Eye (tissue), 1 donor: ENCODE data around the gene HPN.

Experiments used
- DNase-seq: peaks from one replicate; pipeline ENCODE4 v3.0.0-alpha.2; 2015

Gene HPN

DNA sequence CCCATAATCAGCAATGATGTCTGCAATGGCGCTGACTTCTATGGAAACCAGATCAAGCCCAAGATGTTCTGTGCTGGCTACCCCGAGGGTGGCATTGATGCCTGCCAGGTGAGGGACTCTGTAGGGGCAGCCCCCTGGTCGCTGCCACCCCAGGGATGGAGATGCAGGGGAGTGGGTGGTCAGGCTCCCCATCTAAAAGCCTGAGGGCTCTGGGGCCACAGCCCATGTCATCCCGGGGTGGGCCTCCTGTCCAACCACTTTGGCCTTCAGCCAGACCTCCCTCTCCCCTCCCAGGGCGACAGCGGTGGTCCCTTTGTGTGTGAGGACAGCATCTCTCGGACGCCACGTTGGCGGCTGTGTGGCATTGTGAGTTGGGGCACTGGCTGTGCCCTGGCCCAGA lies 24.1 kb downstream of the HPN start:
- DNase-seq = no peak

DNA sequence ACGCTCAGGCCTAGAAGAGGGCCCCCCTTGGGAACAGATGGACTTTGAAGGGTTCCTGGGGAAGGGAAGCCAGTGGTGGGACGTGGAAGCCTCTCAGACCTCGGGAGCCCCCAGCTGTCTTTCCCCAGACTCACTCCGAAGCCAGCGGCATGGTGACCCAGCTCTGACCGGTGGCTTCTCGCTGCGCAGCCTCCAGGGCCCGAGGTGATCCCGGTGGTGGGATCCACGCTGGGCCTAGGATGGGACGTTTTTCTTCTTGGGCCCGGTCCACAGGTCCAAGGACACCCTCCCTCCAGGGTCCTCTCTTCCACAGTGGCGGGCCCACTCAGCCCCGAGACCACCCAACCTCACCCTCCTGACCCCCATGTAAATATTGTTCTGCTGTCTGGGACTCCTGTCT lies 24.6 kb downstream of the HPN start:
- DNase-seq = no peak

DNA sequence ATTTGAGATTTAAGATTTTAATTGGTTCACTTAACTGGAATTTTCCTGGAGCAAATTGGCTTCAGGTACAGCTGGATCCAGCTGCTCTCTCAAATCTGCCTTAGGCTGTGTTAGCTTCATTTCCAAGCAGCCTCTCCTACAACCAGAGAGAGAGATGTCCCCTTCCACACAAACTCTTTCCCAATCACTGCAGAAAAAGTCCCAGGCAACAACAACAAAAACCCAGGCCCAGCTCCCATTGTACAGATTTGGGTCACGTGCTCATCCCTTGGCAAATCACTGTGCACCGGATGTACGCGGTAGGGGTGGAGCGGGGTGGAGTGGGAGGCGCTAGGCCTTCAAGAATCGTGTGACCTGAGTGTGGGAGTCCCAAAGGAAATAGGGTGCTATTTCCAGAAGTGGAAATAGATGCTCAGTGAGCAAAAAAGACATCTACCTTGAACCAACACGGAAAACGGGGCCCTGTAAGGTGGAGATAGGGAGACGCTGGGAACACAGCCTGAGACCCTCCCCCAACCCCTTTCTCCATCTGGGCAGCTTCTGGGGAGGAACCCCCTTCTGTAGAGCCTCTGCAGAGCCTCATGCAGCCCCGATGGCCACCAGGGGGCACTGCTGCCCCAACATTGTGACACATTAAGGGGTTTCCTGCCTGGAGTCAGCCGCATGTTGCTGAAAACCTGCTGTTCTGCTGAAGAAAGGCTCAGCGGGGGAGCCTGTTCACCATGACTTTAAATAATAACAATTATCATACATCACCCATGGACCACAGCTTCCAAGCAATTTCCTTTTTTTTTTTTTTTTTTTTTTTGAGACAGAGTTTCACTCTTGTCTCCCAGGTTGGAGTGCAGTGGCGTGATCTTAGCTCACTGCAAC lies 25.4 kb downstream of the HPN start:
- DNase-seq = peak; percentile 94

DNA sequence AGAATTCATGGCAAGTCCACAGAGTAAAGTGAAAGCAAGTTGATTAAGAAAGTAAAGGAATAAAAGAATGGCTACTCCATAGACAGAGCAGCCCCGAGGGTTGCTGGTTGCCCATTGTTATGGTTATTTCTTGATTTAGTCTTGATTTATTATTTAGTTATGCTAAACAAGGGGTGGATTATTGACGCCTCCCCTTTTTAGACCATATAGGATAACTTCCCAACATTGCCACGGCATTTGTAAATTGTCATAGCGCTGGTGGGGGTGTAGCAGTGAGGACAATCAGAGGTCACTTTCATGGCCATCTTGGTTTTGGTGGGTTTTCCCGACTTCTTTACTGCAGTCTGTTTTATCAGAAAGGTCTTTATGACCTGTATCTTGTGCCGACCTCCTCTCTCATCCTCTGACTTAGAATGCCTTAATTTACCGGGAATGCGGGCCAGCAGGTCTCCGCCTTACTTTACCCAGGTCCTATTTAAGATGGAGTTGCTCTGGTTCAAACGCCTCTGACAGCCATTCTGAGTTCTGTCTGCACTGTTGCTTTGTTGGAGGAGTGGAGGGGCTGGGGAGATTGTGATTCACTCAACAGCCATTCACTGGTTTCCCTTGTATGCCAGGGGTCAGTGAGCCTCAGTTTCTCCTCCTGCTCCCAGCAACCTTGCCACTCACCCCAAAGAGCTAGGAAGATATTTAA lies 27.6 kb downstream of the HPN start:
- no peak for DNase-seq

DNA sequence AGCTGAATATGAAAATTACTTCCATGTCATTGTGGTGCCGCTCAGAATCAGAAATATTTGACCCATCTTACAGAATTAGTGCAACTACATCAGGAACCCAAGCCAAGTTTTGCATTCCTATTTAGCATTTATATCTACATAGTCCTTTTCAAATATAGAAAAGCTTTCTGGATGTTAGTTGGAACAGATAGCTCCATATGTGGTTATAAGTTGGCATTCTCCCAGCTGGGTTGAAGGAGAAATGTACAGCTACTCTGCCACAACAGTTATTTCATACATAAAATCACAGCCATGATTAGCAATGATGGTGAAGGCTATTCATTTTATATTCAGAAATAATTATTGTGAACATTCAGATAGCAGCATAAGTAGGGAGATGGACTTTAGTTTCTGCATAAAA lies 28.2 kb downstream of the HPN start:
- DNase-seq = peak; percentile 36

DNA sequence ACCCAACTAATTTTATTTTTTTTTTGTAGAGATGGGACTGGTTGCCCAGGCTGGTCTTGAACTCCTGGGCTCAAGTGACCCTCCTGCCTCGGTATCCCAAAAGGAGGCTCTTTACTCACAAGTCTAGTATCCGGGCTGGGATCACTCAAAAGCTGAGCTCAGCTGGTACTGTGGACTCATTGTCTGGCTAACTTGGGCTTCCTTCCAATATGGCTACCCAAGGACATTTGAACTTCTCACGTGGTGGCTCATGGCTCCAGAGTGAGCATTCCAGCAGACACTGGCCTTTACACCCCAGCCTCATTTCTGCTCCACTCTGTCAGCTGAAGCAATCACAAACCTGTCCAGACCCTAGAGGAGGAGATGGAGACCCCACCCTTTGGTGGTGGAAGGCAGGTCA lies 28.9 kb downstream of the HPN start:
- DNase-seq = no peak

DNA sequence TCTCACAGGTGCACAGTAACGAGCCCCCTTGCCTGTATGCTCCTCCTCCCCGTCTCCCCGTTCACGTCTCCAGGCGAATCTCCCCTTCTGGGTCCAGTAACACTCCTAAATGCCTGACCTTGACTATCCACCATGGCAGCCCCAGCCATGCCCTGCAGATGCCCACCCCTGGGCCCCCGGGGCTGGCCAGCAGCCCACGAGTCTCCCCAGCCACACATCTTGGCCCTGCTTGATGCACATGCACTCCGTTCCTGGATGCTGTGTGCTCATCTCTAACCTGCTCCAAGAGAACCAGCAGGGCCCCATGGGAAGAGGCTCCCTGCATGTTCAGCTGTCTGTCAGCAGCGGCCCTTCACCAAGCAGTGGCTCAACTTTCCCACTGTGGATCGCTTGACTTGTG lies 32.0 kb downstream of the HPN start:
- no peak for DNase-seq

DNA sequence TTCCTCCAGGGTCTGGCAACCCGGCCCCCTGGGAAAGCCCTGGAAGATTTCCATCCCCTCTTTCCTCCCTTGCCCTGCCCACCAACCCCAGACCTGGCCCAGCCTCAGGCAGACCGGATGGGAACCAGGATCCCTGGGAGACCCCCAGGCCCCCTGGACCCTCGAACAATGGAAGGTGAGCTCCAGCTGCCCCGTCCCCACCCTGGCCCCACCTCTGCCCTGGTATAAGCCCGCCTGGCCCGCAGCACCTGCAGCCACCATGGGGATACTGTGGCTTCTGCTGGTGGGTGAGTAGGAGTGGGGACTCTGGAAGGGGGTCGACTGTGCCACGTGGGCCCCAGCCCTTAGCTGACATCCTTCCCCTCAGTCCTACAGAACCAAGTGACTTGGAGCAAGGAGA lies 32.4 kb downstream of the HPN start:
- no peak for DNase-seq

DNA sequence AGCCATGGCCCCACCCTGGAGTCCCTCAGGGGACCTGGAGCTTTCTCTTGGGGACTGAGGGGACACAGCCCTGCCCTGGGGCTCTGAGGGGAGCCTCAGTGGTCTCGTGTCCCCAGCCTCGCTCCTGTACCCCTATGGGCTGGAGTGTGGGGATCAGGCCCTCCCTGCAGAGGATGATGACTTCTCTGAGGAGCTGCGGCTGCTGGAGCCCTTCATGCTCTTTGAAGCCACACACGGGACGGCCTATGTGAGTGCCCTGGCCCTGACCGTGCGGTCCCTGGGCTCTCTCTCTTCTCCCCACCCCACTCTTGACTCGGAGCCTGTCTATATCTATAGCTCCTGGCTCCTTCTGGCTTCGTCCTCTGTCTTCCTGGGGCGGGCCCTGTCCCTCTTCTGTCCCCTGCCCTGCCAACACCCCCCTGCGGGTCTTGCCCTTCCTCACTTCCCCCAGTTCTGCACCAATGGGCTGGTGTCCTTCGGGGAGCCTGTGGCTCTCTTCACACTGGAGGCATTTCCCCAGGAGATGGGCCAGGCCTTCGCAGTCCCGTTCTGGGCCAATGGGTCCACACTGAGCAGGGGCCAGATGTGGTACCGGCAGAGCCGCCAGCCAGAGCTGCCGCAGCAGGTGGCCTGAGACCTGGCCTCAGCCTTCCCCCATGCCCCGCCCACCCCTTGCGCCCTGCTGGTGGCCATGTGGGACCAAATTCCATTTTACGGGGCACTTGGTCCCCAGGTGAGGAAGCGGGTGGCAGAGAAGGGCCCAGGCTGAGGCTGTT lies 33.1 kb downstream of the HPN start:
- no peak for DNase-seq

DNA sequence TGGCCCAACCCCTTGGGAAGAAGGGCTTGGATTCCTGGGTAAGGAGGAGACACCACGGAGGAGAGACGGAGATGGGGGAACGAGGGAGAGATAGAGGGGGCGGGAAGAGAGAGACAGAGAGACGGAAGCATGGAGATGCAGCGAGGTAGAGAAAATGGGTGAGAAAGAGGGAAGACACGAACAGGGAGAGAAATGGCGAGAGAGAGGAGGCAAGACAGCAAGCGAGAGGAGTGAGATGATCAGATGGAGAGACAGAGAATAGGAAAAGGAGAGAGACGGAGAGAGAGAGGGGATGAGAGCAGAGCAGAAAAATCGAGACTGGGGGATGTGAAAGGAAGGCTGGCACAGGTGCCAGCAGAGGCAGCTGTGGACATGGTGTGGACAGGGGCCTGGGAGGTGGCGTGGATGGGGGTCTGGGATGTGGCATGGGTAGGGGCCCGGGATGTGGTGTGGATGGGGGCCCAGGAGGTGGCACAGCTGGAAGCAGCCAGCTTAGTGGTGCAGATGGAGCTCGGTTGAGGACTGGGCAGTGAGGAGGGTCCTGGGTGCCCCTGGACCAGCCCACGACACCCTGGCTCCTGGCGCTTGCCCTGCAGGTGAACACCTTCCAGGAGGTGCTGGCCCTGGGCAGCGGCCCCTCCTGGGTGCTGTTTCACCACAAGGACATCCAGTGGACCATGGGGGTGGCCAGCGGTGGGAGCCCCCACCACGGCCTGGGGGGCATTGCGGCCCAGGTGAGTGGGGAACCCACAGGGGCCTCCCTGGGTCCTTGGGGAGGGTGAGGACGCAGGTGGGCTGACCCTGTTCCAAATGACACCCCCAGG lies 33.9 kb downstream of the HPN start:
- no peak for DNase-seq

DNA sequence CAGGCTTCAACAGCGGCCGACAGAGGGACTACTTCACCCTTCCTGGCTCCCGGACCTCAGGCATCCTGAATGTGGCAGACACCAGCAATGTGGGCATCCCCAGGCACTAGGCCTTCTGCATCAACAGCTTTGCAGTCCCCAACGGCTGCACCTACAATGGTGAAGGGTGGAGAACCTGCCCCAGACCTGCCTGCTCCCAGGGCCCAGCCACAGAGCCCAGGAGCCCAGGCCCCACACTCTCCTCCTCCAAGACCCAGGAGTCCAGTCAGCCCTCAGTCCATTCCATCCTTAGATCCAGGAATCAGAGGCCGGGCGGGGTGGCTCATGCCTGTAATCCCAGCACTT lies 34.5 kb downstream of the HPN start:
- no peak for DNase-seq

DNA sequence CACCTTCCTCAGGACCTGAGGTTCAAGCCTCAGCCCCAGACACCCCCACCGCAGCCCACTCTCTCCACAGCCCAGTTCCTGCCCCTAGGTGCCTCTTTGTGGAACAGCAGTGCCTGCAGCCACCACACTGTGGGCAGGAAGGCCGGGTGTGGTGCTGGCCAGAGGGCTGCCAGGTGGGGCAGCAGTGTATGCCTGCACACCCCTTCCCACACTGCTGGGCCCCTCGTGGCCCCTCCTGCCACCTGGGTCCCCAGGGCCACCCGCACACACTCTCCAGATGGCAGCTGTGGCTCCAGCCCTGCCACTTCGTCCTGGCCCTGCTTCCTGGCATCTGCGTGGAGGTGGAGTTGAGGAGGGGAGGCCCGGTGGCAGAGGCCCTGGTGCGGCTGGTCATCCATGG lies 35.1 kb downstream of the HPN start:
- DNase-seq = no peak

DNA sequence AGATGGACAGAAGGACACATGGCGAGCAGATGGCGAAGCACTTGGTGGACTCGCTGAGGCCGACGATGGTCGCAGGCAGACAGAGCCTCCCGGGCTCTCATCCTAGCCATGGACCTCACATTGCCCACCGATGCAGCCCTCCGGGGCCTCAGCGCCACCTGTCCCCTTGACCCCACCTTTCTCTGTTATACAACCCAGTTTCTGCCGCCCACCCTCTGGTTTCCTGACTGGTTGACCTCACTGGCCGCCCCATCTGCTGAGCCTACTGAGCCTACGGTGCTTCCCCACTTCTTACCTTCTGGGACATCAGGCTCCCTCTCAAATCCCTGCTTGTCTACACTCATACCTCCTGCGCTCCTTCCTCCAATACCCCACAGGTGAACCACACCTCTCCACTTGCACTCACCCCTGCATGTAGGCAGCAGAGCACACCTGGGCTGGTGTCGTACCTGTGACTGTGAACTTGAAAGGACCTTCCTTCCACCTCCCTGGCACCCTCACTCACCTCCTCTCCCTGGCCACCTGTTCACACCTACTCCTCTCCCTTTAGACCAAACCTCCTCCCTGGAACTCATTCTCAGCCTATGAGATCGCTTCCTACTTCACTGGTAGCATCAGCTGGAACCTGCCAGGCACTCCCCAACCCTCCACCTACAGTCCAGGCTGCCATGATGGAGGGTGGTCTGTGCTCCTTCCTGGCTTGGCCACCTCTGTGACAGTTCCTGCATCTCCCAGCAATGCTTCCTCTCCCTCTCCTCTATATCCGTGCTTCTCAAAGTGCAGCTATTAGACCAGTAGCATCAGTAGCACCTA lies 36.1 kb downstream of the HPN start:
- DNase-seq = no peak

DNA sequence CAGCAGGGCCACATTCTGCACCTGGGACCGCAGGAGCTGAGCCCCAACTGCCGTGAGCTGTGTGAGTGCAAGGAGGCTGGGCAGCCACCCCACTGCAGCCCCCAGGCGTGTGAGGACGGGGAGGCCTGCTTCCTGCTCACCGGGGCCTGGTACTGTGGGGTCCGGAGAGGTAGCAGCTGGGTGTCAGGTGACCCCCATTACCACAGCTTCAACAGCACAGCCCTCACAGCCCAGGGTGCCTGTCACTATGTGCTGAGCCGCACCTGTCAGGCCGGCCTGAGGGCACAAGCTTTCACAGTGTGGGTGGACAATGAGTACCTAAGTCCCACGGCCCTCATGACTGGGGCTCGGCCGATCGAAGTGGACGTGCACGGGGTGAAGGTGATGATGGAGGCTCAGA lies 38.3 kb downstream of the HPN start:
- DNase-seq = no peak

DNA sequence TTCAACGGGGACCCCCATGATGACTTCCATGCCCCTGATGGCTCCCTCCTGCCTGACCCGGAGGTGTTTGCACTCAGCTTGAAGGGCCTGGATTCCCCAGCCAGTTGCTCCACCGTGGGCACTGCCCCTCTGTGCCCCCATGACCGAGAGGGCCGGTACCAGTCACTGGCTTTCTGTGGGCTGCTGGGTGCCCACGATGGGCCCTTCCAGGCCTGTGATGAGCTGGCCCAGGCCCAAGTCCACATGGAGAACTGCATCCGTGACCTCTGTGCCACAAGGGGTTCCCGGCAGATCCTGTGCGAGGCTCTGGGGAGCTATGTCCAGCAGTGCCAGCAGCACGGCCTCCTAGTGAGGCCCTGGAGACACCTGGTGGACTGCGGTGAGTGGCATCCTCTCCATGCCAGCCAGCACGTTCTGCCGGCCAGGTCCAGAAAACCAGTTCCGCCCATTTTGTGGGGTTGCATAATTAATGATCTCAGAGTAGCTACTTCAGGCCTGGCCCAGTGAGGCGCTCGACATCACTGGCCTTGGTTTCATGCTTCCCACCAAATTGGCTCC lies 39.2 kb downstream of the HPN start:
- DNase-seq = no peak

DNA sequence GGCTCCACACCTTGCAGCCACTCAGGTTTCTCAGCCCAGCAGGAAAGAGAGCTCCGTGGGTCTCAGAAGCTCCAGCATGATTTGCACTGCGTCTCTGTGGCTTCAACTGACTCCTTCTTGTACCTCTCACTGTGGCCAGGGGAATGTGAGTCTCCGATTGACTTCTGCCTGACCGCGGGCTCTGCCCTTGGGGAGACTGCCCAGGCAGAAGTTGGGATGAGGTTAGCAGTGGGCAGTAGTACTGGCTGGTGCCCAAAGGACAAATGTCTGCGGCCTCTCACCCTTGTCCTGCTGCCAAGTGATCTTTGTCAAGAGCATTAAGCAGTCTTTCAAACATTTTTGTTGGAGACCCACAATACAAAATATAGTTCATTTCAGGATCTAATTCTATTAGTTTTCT lies 39.7 kb downstream of the HPN start:
- DNase-seq = no peak

DNA sequence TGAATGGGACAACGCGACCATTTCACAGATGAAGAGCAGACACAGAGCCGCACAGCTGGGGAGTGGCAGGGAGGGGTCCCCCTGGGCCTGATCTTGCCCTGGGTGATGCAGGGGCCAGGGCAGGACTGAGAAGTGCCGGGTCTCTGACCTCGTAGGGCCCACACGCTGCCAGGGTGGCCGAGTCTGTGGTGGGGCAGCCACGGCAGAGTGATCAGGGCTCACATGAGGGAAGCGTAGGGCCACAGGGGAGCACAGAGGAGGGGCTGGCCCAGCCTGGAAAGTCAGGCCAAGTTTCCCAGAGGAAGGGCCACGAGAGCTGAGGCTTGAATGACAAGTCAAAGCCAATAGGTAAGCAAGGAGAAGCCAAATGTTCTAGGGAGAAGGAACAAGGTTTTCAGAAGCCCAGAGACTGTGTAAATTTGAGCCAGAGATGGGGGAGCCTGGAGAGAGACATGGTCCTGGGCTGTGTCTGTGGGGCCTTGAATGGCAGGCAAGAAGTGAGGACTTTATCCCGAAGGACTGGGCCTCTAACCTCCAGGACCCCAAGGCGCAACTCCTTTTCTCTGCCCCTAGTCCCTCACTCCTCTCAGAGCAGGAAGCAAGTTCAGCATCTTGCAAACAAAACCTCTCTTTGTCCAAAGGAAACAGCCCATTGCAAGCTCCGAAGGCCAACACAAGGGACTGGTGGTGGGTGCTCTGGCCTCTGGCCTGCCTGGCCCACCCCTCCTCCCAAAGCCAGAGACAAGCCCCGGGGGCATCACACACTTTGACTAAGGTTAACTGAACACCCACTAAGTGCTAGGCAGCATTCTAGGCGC lies 42.4 kb downstream of the HPN start:
- no peak for DNase-seq

DNA sequence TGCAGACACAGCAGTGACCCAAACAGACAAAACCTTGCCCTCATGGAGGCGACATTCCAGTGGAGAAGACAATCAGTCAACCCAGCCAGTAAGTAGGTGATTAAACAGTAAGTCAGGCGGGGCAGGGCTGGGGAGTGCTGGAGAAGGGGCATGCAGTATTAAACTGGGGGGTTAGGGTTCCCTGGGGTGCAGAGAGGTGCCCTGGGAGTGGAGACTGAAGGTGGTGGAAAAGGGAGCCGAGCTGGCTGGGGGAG lies 42.9 kb downstream of the HPN start:
- DNase-seq = no peak

DNA sequence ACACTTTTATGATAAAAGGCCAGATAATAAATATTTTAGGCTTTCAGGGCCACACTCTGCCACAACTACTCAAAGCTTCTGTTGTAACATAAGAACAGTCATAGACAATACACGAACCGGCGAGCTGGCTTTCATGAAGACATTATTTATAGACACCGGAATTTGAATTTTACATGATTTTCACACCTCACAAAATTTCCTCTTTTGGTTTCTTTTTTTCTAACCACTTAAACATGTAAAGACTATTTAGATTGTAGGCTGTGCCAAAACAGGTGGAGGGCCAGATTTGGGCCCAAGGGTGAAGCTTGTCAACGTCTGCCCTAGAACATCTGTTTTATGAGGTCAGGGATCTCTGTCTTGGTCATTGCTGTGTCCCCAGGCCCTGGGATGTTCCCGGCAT lies 44.4 kb downstream of the HPN start:
- no peak for DNase-seq

DNA sequence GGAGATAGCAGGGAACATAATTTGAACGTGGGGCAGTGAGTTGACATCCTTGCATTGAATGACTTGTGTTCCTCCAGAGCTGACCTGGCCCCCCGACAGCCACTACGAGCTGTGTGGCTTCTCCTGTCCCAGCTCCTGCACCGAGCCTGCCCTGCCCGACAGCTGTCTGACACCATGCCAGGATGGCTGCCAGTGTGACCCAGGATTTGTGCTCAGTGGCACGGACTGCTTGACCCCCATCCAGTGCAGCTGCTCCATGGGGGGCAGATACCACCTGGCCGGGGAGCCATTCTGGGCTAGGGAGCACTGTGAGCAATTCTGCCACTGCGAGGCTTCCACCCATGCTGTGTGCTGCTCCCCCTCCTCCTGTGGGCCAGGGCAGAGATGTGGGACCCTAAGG lies 44.9 kb downstream of the HPN start:
- DNase-seq = no peak

DNA sequence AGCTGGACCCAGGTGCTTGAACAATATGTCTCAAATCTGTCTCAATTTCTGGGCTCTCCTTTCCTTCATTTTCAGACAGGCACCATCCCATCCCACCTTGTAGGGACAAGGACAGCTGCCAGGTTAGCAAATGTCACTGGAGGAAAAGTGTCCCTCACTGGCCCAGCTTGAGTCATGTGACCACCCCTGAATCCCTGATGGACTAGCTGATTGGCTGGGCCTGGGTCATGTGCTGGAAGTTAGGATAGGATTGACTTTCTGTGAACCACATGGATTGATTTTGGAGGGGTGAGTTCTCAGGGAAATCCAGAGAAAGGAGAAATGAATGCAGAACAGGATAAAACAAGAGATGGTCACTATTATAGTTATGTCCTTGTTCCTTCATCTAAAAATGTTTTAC lies 45.9 kb downstream of the HPN start:
- DNase-seq = no peak
